ENCODE measurements around the gene ZNF501.

The ZNF501 gene

DNA sequence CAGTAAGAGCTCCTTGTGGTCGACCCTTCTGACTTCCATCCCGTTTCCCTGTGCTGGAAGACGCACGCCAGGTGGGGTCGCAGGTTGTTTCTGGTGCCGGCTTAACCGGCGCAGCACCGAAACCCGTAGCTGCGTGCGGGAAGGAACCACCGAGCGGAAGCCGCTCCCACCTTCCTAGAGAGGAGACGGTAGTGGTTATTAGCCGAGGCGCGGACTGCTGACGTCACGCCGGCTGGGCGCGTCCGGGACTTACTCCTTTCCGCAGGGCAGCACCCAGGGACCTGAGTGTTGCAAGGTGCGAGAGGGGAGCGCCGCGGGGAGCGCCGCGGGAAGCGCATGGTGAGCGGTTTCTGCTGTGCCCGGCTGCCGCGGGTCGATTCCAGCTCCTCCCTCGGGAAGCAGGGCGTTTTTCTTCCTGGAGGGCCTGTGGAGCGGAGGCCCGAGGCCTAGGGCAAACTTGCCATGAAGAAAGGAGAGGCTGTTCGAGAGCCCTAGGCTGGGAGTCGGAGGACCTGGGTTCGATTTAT is at the start of gene ZNF501:
Gene ZNF501, plus strand, starts transcription at position 252 of the 527 bp plus-strand sequence. CDS start 4,787 bp downstream, outside the sequence.
- DNase-seq, result peak; percentile 34 to 95 (median 79)

- no peak for DNase-seq
These were observed 48.4 kb upstream of the ZNF501 start for GRCh38 chr3:44680921-44681455.

- DNase-seq, result no peak
These were observed 47.1 kb upstream of the ZNF501 start for GRCh38 chr3:44682182-44682896.

DNA sequence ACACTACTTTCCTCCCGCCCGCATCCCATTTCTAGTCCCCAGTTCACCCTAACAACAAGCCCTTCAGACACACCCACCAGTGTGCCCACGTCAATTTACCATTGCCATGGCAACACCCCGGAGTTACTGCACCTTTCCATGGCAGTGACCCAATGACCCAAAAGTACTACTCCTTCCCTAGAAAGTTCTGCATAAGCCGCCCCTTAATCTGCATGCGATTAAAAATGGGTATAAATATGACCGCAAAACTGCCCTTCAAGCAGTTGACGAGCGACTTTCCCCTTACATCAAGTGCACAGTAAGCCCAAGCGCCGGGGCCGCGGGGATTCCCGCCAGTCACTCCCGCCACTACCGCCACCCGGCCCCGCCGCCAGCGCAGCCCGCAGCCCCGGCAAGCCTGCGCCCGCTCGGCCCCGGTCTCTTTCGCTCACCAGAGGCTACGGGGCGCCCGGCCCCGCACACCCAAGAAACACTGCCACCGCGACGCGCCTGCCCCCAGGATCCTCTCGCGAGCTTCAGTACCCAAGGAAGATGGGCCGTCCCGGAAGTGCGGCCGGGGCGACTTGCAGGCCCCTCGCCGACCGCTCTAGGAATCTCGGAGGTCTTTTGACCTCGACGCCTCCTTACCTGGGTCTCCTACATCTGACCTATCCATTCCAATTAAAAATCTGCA is 44.2 kb upstream of the ZNF501 start:
- peak in 50 of 56 donors; percentile 2 to 80 (median 44) for DNase-seq

GRCh38 chr3:44687898-44688297 is 41.5 kb upstream of the ZNF501 start:
- no peak for DNase-seq

- DNase-seq, result peak; percentile 10 to 95 (median 81)
These were observed 16.9 kb upstream of the ZNF501 start, which contains the start of gene ZNF502 for GRCh38 chr3:44712455-44713075. ZNF502 (plus strand) TSS chr3:44712660; CDS start chr3:44720262, 7,602 bp downstream.

GRCh38 chr3:44721231-44722102 is 8.0 kb upstream of the ZNF501 start:
- no peak for DNase-seq

- DNase-seq, result no peak
These were observed 7.4 kb upstream of the ZNF501 start for GRCh38 chr3:44722103-44722401.

DNA sequence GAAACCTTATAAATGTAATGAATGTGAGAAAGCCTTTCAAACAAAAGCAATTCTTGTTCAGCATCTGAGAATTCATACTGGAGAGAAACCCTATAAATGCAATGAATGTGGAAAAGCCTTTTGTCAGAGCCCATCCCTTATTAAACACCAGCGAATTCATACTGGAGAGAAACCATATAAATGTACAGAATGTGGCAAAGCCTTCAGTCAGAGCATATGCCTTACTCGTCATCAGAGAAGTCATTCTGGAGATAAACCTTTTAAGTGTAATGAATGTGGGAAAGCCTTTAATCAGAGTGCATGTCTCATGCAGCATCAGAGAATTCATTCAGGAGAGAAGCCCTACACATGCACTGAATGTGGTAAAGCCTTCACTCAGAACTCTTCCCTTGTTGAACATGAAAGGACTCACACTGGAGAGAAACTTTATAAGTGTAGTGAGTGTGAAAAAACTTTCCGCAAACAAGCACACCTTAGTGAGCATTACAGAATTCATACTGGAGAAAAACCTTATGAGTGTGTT is 5.3 kb downstream of the ZNF501 start:
- no peak for DNase-seq

DNA sequence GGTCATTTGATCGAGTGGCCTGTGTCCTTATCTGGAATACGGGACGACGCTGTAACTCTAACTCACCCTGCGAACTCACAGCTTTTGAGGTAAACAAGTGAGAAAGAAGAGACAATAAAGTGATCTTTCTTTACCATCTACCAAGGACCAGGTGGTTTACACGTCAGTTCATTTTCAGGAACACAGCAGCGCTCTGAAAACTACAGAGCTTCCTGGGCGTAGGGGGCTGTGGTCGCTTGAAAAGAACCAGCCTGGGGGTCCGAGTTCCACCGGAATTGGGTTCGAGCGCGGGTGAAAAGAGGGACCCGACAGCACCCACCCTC is 31.6 kb downstream of the ZNF501 start:
- peak in 1 of 56 donors; percentile 43 for DNase-seq

GRCh38 chr3:44761424-44762169 is 32.2 kb downstream of the ZNF501 start, which contains the start of the genes KIAA1143 and KIF15:
KIAA1143 (minus strand) TSS chr3:44761619; CDS start chr3:44761602, 17 bp downstream.
KIF15 (plus strand) TSS chr3:44761794; CDS start chr3:44761866, 72 bp downstream.
- DNase-seq, result peak; percentile 43 to 97 (median 88)

- no peak for DNase-seq
These were observed 32.8 kb downstream of the ZNF501 start for GRCh38 chr3:44762170-44762677.

- no peak for DNase-seq
These were observed 33.3 kb downstream of the ZNF501 start for GRCh38 chr3:44762690-44763089.

DNA sequence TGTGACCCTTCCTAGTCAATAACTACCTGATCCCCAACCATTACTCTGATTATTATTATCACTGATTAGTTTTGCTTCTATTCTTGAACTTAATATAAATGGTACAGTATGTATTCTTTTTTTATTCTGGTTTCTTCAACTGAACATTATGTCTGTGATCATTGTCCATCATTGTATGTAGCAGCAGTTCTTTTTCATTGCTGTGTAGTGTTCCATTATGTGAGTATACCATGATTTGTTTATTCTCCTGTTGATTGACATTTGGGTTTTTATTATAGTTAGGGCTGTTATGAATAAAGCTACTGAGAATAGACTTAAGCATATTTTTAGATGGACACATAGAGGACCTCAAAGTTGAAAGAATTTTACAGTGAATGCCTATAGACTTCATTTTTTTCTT is 34.8 kb downstream of the ZNF501 start:
- DNase-seq, result no peak

- DNase-seq, result no peak
These were observed 42.1 kb downstream of the ZNF501 start for GRCh38 chr3:44771424-44772098.

DNA sequence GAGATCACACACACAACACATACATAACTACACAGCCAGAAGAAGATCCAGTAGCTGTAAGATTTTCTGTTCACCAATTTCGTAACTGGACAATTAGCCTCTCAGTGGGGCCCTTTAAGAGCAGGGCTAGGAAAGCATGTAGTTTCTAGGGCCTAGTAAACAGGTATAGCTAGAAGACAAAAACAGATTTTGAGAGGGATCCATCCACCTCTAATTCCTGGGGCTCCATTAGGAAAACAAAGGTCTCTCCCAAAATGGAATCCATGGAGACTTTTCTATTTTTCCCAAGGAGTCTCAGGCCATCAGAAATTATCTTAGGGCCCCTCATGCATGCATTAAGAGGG is 42.6 kb downstream of the ZNF501 start:
- no peak for DNase-seq

GRCh38 chr3:44782891-44783290 is 53.5 kb downstream of the ZNF501 start:
- no peak for DNase-seq

Measured in nucleus accumbens (tissue), 56 donors.